ENCODE data around the gene CAMSAP3.

The CAMSAP3 gene

GRCh38 chr19:7578127-7578526 lies 17.5 kb upstream of the CAMSAP3 start:
- Histone ChIP-seq H3K27ac (no peak overlapping the region), H3K27me3 (peaks cover 30% of the 10 kb centered on the region), H3K4me3 (ENCODE audit: low read depth in 1 of 2, low read length in 1 of 2) (no peak overlapping the region), H3K4me1 (ENCODE audit: control insufficient read depth in 1 of 2, insufficient read depth in 1 of 2, low read depth in 1 of 2, low read length in 1 of 2) (no peaks in the 10 kb centered on the region), H3K9me3 (no peaks in the 10 kb centered on the region), H3K36me3 (no peaks in the 10 kb centered on the region)
- TF ChIP-seq CTCF (IDR thresholded peaks at IDR 0.05): no peak

DNA sequence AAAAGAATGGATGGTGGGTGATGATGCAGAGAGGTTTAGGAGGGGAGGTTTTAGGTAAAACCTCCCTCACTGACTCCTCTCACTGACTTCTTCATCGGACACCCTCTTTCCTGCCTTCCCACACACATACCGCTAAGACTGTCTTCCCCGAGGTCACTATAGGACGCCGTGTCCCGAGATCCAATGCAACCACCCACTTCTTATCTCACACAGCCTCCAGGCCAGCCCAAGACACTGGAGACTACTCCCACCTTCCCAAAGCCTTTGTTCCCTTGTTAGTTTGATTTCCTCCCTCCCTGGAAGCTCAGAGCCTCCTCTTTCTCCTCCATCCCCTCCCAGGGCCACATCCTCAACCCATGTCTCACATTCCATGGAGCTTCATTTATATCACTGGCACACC lies 16.5 kb upstream of the CAMSAP3 start:
- no peaks in the 10 kb centered on the region for H3K36me3 ChIP-seq
- no peaks in the 10 kb centered on the region for H3K9me3 ChIP-seq
- no peak for TF ChIP-seq CTCF (IDR thresholded peaks at IDR 0.05)
- H3K4me1 ChIP-seq (ENCODE audit: control insufficient read depth in 1 of 2, insufficient read depth in 1 of 2, low read depth in 1 of 2, low read length in 1 of 2): no peaks in the 10 kb centered on the region
- H3K27ac ChIP-seq: no peak overlapping the region
- peaks cover 40% of the 10 kb centered on the region for H3K27me3 ChIP-seq
- H3K4me3 ChIP-seq (ENCODE audit: low read depth in 1 of 2, low read length in 1 of 2): no peak overlapping the region

- no peaks in the 10 kb centered on the region for H3K36me3 ChIP-seq
- TF ChIP-seq CTCF (IDR thresholded peaks at IDR 0.05): no peak
- no peaks in the 10 kb centered on the region for H3K4me1 ChIP-seq (ENCODE audit: control insufficient read depth in 1 of 2, insufficient read depth in 1 of 2, low read depth in 1 of 2, low read length in 1 of 2)
- no peak overlapping the region for H3K4me3 ChIP-seq (ENCODE audit: low read depth in 1 of 2, low read length in 1 of 2)
- H3K27me3 ChIP-seq: peaks cover 34% of the 10 kb centered on the region
- H3K27ac ChIP-seq: no peak overlapping the region
- no peaks in the 10 kb centered on the region for H3K9me3 ChIP-seq
Measured at GRCh38 chr19:7582446-7582845, 13.2 kb upstream of the CAMSAP3 start.

- H3K27ac ChIP-seq: no peak overlapping the region
- no peak overlapping the region for H3K4me3 ChIP-seq (ENCODE audit: low read depth in 1 of 2, low read length in 1 of 2)
- no peaks in the 10 kb centered on the region for H3K9me3 ChIP-seq
- H3K36me3 ChIP-seq: no peaks in the 10 kb centered on the region
- TF ChIP-seq CTCF (IDR thresholded peaks at IDR 0.05): no peak
- peaks cover 56% of the 10 kb centered on the region for H3K27me3 ChIP-seq
- H3K4me1 ChIP-seq (ENCODE audit: control insufficient read depth in 1 of 2, insufficient read depth in 1 of 2, low read depth in 1 of 2, low read length in 1 of 2): no peaks in the 10 kb centered on the region
Measured at GRCh38 chr19:7589822-7590221, 5.8 kb upstream of the CAMSAP3 start.

- no peak overlapping the region for H3K4me3 ChIP-seq (ENCODE audit: low read depth in 1 of 2, low read length in 1 of 2)
- no peaks in the 10 kb centered on the region for H3K9me3 ChIP-seq
- H3K27ac ChIP-seq: no peak overlapping the region
- H3K27me3 ChIP-seq: peaks cover 61% of the 10 kb centered on the region
- no peaks in the 10 kb centered on the region for H3K36me3 ChIP-seq
- no peak for TF ChIP-seq CTCF (IDR thresholded peaks at IDR 0.05)
- H3K4me1 ChIP-seq (ENCODE audit: control insufficient read depth in 1 of 2, insufficient read depth in 1 of 2, low read depth in 1 of 2, low read length in 1 of 2): no peaks in the 10 kb centered on the region
Measured at GRCh38 chr19:7590256-7590655, 5.4 kb upstream of the CAMSAP3 start.
